GM08714 (cell line): ENCODE results near the gene NUTF2.

Experiments
- H3K4me3 ChIP-seq: fragments of 200-500 bp; sonication (Bioruptor generic); 2 replicates; pipeline ENCODE4 v1.5.1; 2014; ENCODE audit warnings: mild to moderate bottlenecking, low read length, inconsistent platforms
- ZNF274 ChIP-seq: IDR thresholded peaks from 2 replicates; pipeline ENCODE4 v1.6.1; 2012; ENCODE audit warnings: mild to moderate bottlenecking, low read depth, low read length

Gene NUTF2

DNA sequence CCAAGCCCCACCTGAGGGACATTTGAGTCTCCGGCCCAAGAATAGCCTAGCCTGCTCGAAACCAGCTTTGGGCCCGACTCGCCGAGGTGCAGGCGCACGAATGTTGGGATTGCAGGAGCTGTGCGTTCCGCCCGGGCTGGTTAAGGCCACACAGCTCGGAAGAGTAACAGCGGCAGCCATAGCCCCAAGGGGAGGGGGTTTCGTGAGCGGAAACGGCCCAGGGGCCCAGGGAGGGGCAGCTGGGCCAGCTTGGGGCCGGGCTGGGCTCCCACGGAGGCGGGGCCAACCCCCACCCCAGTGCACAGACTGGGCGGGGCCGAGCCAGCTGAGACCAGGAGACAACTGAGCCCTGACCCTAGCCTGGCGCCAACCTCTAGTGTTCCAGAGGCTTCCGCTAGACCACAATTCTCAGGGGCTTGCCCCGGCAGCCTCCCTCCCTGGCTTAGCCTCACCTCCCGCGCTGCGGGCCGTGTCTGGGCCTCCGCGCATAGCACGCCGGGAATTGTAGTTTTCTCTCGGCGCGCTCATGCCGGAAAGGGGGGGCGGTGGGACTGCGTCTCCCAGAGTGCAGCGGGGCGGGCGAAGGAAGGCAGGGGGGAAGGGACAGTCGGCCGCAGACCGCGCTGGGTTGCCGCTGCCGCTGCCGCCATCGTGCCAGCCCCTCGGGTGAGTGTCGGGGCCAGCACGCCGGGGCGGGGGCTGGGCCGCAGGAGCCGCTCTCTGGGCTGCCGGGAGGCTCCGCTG is at the start of gene NUTF2:
NUTF2 (plus strand) TSS at position 614 of the 744 bp plus-strand sequence. CDS start 18,198 bp downstream, outside the sequence.
- no peak for TF ChIP-seq ZNF274
- H3K4me3 ChIP-seq = peak within 1 kb of the TSS; percentile 82

DNA sequence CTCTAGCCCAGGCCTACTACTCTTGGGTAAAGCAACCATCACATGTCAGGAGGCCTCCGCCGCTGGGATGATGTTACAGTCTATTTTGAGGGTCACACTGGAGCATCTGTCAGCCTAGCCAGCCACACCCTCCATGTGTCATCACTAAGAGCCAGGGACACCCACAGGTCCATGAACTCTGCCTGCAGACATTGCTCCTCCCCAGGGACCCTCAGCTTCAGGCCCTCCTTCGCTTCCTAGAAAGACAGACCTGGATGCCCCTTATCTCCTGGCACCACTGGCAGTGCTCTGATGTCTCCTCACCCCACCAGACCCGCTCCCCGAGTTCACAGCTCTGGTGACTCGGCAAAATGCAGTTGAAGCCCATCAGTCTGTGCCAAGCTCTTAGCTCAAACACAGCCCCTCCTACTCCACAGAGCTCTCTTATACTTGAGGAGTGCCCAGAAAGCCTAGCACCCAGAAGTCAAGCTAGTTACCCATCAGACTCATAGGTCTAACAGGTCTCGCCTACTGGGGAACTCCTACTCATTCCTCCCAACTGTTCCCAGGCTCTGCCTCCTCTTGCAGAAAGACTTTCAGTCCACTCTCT is 46.3 kb upstream of the NUTF2 start:
- H3K4me3 ChIP-seq = no peak overlapping the region
- TF ChIP-seq ZNF274 = no peak

DNA sequence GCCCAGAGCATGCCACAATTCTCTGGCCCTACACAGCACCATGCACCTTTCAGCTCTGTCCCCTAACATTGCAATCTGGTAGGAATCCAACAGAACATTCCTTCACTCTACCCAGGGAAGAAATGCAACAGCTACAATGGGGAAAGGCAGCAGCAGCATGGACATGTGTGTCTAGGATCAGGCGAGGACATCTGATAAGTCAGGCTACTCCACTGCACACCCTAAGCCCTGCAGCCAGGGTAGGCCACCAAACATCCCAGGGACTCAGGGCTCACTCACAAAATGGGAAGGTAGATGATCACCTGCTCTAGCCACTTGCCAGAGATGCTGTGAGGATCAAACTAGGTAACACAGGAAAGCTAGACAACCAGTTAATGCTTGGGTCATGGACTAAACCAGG is 45.5 kb upstream of the NUTF2 start:
- H3K4me3 ChIP-seq = no peak overlapping the region
- no peak for TF ChIP-seq ZNF274

DNA sequence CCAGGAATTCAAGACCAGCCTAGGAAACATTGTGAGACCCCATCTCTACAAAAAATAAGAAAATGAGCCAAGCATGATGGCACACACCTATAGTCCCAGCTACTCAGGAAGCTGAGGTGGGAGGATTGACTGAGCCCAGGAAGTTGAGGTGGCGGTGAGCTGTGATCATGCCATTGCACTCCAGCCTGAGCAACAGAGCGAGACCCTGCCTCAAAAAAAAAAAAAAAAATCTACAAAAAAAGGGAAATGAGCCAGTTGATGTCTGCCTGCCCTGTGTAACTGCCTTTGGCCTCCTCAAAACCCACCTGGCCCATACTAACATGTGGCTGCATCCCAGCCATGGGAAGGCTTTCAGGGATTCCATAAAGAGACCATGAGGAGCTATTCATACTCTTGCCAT is 44.9 kb upstream of the NUTF2 start:
- H3K4me3 ChIP-seq = peak overlapping the region; percentile 15; the same call in 1 of the 2 replicates
- TF ChIP-seq ZNF274 = no peak

DNA sequence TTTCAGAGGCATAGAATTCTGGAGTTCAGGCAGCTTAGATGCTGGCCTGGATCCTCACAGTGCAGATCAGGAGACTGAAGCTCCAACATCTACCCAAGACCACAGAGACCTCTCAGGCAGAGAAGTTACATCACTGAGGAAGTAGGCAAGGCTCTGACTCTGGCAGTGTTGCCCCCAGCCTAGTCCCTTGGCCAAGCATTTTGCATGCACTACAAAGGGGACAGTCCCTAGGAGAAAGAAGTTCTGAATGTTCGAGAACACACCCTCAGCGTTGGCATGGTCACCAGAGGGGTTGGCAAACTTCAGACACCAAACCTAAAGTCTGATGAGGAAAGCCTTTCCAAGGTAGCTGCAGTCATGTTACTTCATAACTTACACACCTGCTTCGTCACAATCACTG is 42.8 kb upstream of the NUTF2 start:
- no peak overlapping the region for H3K4me3 ChIP-seq

DNA sequence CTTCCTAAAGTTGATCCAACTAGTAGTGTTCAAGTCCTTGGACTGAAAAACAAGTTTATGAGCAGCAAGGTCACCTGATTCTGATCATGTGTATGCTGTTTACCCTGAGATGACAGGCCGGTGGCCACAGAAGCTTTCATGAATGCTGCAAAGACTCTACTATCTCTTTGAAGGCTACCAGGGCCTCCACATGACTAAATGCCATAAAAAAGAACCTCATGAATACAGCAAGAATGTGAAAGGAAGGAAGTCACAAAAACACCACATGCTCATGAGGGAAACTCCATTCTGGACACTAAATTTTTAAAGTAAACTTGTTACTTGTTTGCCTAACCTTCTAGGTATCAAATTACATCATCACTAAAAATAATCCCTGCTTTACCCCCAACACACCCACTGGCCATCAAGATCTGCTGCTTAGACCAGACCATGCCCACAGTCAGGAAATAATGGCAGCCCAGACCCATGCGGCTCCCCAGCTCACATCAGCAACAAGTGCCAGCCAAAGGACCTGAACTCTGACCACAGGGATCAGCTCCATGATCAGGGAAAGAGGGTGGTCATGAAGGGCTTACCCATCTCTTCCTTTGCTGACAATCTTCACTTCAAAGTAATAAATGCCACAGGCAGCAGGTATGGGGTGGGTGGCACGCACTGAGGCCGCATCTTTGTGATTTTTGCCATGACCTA is 41.7 kb upstream of the NUTF2 start:
- peak overlapping the region; percentile 85 for H3K4me3 ChIP-seq
- no peak for TF ChIP-seq ZNF274

More for the DNA sequence above, 42.8 kb upstream of the NUTF2 start:
- no peak for TF ChIP-seq ZNF274

DNA sequence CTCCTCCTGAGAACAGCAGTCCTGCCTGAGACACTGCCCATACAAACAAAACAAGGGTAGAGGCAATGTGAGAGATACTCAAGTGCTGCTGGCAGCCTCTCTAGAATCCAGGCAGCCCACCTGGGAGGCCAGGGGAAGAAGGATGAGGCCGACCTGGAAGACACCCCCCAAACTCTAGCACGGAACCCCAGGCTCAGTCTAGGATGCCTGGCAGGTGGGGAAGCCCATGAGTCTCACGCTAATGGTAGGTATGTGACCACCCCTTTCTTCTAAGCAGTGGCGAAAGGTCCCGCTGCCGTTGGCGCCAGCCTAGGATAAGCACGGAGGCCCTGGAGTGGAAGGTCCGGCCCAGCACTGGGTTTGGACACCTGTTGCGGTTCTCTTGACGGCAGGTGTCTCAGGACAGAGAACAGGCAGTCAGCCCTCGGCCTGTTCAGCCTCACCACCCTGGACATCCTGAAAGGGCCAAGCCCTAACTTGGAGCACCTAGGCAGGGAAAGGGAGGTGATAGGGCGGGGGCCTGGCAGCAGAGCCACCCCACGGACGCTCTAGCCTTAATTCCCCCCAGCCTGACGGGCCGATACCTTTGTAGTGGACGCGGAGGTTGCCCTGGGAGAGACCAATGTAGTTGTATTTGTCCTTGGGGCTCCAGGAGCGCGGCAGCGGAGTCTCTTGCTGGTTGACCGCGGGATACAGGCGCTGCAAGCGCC is 40.9 kb upstream of the NUTF2 start:
- no peak for TF ChIP-seq ZNF274

DNA sequence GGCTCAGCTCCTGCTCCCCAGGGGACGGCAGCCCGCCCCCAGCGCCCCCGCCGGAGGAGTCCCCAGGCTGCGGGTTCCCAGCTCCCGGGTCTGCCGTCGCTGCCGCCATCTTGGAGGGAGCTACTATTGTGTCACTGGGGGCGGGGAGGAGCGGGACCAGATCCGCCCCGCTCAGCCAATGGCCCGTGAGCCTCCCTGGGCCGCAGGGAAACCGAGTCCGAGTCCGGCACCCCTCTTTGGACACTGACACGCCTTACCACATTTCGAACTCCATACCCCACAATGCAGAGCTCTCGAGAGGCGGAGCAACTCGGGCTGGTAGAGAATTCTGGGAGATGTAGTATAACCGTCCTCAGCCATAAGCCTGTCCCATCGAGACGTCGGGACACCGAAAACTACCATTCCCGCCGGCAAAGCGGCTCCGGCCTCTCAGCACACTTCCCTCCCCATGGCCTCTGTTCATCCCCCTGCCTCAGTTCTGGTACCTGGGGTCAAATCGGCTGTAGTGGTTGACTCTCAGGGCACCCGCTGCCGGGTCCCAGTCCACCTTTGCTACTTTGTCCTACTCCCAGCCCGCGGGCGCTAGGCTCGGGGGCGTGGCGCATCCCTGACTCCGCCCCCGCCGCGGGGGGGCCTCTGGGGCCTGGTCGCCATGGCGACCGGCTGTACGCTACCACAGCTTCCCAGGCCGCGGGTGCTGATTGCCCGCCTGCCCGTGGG is 40.1 kb upstream of the NUTF2 start, which contains the start of the genes RANBP10 and TSNAXIP1:
RANBP10 (minus strand) TSS at position 133 of the 720 bp plus-strand sequence; CDS start at position 109, 24 bp downstream.
TSNAXIP1 (plus strand) TSS at position 462 of the 720 bp plus-strand sequence. CDS start 261 bp downstream, outside the sequence.
- TF ChIP-seq ZNF274 = no peak
- H3K4me3 ChIP-seq = peak within 1 kb of the TSS; percentile 85

More for the DNA sequence above, 40.9 kb upstream of the NUTF2 start:
- H3K4me3 ChIP-seq = peak overlapping the region; percentile 85

DNA sequence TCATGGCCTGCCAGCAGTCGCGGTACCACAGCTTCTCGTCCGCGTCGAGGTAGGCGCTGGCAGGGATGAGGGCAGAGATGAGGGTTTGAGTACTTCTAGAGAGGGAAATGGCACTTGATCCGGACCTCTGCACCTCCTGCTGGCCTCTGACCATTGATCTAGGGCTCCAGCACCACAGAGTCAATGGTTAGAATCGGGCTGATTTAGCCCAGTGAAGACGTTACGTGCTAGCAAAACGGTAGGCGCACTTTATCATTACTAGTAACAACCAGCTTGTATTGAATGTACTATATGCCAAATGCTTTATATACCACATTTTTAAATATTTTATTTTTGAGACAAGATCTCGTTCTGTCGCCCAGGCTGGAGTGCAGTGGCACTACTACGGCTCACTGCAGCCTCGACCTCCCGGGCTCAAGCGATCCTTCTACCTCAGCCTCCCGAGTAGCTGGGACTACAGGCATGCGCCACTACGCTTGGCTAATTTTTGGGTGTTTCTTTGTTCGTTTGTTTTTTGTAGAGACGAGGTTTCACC is 39.5 kb upstream of the NUTF2 start:
- no peak for TF ChIP-seq ZNF274
- peak overlapping the region; percentile 64; the same call in 1 of the 2 replicates for H3K4me3 ChIP-seq

DNA sequence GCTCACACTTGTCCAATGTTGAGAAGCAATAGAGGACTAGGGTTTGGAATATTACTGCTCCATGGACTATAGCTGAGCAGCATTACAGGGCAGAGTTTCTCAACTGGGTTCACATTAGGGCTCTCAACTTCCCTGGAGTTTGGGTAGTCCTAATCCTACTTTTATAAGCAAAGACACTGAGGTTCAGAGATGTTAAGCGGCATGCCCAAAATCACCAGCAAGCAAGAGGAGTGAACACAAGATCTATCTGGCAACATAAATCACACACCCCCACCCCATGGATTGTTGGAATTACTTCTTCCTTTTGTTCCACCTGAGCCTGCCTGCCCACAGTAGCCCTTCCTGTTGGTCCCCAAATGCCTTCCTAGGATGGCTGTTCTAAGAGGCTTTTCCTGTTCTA is 34.8 kb upstream of the NUTF2 start:
- H3K4me3 ChIP-seq = no peak overlapping the region

DNA sequence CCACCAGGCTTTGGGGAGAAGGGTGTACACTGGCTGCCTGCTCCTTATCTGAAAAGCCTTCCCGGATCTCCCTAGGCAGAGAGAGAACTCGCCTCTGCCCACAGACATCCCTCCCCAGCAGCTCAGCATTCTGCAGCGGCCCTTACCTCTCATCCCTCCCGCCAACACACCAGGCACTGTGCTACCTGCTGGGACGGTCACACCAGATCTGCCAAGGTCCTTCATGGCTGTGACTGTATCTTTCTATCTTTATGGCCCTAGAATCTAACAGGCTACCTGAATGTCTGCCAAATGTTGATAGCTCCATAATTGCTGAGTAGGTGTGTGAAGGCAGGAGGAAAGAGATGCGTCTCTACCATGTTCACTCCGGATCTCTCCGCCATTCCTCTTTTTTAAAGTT is 32.2 kb upstream of the NUTF2 start:
- no peak overlapping the region for H3K4me3 ChIP-seq
- TF ChIP-seq ZNF274 = no peak

More for the DNA sequence above, 34.8 kb upstream of the NUTF2 start:
- no peak for TF ChIP-seq ZNF274

DNA sequence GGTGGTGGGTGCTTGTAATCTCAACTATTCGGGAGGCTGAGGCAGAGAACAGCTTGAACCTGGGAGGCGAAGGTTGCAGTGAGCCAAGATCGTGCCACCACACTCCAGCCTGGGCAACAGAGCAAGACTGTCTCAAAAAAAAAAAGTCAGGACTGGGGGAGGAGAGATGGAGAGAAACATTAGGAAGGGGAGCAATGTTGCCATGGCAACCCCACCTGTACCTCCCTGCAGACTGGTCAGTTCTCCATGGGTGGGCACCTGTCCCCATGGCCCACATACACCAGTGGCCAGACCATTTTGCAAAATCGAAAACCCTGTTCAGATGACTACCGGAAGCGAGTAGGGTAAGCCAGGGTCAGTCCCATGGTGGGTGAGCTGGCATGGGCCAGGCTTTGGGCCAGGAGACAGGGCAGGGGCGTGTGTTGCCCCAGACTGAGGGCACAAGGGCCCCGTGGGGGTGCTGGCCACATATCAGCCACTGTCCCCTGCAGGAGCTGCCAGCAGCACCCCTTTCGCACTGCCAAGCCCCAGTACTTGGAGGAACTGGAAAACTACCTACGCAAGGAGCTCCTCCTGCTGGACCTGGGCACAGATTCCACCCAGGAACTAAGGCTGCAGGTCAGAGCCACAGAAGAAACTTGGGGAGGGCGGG is 26.0 kb upstream of the NUTF2 start:
- TF ChIP-seq ZNF274 = no peak
- H3K4me3 ChIP-seq = no peak overlapping the region

DNA sequence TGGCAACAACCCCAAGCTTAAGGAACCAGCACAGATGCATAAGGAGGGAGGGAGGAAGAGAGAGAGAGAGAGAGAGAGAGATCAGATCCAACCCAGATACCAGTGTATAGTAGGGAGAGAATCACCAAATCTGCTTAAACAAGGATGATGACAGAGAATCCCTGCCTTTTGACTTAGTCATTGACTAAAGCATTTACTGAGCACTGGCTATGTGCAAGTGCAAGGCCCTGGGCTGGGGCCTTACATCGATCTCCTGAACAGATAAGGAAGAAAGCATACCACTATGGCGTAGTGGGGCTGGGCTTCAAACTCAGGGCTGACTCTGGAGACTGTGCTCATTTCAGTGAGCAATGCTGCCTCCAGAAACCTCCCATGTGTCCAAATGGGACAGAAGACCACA is 24.2 kb upstream of the NUTF2 start:
- no peak overlapping the region for H3K4me3 ChIP-seq
- no peak for TF ChIP-seq ZNF274
